Raji (cell line): ENCODE measurements around the gene TRAPPC11.

Experiments
- POLR2A ChIP-seq: IDR thresholded peaks from 2 replicates; pipeline ENCODE4 v1.6.1; 2011; ENCODE audit warnings: low read depth, low read length, control low read depth; ENCODE audit not compliant: insufficient read depth

The TRAPPC11 gene

DNA sequence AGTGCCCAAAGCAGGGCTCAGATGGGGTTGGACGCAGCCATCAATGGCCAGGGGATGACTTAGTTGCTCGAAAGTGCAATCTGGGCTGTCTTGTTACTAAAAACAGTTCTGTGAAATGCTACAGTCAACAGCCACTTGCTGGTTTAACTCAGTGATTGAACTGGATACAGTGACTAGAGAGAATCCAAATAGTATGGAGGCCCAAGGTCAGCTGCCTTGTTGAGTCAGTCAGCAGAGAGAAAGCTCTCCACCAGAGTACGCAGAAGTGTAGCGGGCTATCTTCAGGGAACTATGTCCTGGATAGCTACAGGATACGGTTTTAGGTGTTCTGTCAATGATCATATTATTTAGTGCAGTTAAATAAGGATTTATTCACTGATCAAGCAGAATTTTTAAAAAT, 68.4 kb downstream of the TRAPPC11 start:
- no peak for TF ChIP-seq POLR2A

DNA sequence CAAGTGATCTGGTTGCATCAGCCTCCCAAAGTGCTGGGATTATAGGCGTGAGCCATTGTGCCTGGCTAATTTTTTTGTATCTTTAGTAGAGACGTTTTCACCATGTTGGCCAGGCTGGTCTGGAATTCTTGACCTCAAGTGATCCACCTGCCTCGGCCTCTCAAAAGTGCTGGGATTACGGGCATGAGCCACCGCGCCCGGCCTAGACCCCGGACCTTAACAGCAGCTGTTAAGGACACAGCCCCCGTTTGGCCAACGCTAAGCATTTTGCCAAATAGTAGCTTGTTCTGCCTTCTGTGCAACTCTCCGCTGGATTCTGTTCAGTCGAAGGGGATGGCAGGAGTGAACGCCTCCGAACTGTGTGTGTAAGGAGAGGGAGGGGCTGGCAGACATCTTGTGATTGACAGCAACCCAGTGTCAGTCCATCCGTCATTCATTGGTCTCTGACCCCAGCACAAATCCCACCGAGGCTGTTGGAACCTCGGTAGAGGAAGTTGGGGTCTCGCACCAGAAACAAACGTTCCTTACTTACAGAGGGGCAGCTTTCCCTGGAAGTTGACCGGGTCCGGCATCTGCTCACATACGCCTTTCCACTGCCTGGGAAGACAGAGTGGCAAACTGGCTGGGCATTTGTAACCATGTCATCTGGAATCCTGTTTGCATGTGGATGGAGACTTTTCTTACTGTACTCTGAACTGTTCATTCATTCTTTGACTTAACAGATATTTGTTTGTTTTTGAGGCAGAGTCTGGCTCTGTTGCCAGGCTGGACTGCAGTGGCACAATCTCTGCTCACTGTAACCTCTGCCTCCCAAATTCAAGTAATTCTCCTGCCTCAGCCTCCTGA, 69.4 kb downstream of the TRAPPC11 start:
- no peak for TF ChIP-seq POLR2A

- no peak for TF ChIP-seq POLR2A
Measured at GRCh38 chr4:183729069-183729406, 69.9 kb downstream of the TRAPPC11 start.

DNA sequence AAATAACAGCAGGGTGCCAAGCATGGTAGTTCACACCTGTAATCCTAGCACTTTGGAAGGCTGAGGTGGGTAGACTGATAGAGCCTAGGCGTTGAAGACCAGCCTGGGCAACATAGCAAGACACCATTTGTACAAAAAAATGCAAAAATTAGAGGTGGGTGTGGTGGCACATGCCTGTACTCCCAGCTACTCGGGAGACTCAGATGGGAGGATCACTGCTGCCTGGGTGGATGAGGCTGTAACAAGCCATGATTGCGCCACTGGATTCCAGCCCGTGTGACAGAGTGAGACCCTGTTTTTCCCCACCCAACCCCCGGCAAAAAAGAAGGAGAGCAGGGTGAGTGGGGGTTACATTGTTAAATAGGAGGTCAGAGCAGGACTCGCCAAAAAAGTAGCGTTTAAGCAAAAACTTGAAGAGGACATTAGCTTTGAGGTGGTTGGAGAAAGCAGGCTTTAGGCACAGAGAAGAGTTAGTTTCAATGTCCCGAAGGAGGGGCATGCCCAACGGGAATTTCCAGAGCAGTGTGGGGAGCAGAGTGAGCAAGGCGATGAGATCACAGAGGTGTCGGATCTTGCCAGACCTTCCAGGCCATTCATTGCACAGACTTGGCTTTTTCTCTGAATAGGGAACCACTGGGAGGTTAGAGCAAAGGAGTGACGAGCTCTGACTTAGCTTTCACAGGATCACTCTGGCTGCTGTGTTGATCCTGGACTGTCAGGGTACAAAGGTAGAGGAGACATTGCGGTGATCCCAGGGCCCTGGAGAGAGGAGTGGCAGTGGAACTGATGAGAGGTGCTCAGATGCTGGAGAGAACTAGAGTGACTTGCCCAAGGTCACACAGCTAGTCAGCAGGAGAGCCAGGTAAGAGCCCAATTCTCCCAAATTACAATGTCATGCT, 70.6 kb downstream of the TRAPPC11 start:
- no peak for TF ChIP-seq POLR2A

- no peak for TF ChIP-seq POLR2A
Measured at GRCh38 chr4:183732296-183732695, 73.2 kb downstream of the TRAPPC11 start.

- TF ChIP-seq POLR2A, result no peak
Measured at GRCh38 chr4:183733181-183733580, 74.1 kb downstream of the TRAPPC11 start.

- no peak for TF ChIP-seq POLR2A
Measured at GRCh38 chr4:183738081-183738673, 79.1 kb downstream of the TRAPPC11 start.

DNA sequence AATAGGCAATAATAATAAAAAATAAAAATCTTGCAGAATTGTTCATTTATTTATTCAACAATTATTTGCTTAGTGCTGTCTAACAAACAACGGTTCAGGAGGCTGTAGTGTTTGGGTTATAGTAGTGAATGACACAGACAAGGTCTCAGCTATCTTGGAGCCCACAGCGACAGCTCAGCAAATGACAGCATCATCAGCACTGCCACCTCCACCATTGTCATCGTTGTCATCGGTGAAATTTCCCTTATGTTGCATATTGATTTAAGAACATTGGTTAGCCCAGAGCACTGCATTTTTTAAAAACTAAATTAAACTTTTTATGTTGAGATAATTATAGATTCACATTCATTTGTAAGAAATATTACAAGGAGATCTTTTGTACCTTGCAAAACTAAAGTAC, 79.9 kb downstream of the TRAPPC11 start:
- no peak for TF ChIP-seq POLR2A

- no peak for TF ChIP-seq POLR2A
Measured at GRCh38 chr4:183746305-183747229, 87.5 kb downstream of the TRAPPC11 start.

DNA sequence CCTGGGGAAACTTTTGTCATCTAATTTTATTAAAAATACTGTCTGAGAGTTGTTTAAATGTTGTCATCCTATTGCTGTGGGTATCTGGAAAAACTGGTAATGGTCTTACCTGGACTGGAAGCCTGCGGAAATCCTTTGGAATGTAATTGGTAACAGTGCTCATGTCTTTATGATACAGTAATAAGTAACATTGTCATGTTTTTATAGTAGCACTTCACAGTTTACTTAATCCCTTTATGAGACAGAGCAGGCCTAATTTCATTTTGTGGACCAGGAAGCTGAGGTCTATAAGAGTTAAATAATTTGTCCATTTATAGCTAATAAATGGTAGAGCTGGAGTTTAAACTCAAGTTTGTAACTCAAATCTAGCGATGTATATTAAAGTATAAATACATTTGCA, 88.3 kb downstream of the TRAPPC11 start:
- no peak for TF ChIP-seq POLR2A

DNA sequence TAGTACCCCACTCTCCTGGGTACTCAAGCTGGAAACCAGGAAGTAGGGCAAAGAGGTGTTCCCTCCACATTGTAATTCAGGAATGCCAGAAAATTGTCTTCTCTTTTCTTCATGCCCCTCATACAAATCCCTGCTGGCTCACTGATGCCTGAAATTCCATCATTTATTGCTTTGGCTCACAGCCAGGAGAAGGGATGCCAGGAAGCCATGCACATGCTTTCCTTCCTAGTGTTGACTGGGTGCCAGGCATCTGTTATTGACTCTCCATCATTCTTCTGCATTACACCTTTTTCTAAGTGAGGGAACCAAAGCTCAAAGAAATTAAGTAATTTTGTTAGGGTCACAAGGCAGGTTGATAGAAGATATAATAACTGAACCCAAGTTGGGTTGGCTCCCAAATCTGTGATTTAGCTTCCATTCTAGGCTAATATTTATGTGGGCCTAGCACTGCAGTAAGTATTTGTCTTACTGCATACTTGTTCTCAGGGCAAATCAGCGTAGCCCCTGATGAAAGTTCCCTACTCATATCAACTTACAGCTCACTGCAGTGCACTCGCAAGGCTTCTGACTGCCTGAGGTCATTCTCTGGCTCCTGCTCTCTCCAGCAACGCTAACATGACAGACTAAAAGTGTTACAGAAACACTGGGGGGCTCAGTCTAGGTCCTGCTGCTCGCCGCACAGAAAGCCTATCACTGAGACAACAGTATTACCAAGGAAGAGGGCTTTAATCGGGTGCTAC, 89.0 kb downstream of the TRAPPC11 start:
- TF ChIP-seq POLR2A, result no peak

GRCh38 chr4:183751106-183751505, 92.0 kb downstream of the TRAPPC11 start:
- no peak for TF ChIP-seq POLR2A

- no peak for TF ChIP-seq POLR2A
Measured at GRCh38 chr4:183755596-183755995, 96.5 kb downstream of the TRAPPC11 start.

GRCh38 chr4:183757060-183757459, 98.0 kb downstream of the TRAPPC11 start:
- TF ChIP-seq POLR2A, result no peak
